HG02759 (cell line): ENCODE measurements around the gene DEDD2.

Experiments
- ATAC-seq: cut with Tn5 transposase; IDR thresholded peaks from one replicate; pipeline ENCODE4 v1.9.1; 2021; ENCODE audit warnings: mild to moderate bottlenecking, moderate library complexity; ENCODE audit not compliant: unreplicated experiment

DEDD2 gene

DNA sequence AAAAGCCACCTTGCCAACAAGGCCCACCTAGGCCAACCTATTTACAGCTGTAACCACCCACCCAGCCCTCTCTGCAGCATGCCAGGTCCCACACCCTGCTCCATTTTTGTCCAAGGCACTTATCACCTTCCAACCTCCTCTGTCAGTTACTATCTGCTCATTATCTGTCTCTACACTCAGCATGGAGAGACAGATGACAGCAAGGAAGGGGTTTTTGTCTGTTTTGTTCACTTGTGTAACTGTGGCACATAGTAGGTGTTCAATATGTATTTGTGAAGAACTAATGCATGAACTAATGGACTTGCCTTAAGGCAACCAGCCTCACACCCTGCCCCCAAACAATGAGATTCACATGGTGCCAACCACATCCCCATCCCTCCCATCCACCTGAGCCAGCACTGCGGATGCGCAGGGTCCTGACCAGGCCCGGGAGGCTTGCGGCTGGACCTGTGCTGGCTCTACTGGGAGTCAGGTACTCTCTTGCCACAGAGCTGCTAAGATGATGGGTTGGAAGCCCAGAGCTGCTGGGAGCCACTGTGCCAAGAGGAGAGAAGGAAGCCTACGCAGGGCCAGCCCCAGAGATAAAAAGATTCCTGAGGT, 17.3 kb downstream of the DEDD2 start:
- no peak for ATAC-seq

DNA sequence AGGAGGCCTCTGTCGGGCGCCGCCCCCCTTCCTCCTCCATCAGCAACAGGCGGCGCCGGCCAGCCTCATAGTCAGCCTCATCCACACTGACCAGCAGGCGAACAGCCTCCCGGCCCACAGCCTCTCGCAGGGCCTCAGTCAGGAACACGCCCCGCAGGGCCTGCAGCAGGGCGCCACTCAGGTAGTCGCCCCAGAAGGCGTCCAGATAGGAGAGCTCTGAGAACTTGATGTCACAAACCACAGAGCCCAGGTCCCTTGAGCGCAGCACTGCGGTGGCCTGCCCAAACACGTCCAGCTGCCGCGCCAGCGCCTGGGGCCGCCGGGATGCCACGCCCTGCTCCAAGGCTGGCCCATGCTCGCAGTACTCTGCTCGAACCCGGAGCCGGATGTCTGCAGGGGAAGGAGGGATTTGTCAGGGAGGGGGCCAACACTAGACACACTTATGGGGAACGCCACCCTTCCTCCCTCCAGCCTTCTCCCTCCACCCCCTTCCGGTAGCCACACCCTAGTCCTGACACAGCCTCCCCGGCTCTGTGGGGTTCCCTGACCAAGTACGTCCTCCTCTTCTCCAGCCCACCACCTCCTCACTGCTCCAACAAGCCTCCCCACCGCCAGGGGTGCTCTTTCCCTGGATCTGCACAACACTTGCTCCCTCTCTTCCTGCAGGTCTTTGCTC, 17.9 kb downstream of the DEDD2 start:
- ATAC-seq, result peak; percentile 35

DNA sequence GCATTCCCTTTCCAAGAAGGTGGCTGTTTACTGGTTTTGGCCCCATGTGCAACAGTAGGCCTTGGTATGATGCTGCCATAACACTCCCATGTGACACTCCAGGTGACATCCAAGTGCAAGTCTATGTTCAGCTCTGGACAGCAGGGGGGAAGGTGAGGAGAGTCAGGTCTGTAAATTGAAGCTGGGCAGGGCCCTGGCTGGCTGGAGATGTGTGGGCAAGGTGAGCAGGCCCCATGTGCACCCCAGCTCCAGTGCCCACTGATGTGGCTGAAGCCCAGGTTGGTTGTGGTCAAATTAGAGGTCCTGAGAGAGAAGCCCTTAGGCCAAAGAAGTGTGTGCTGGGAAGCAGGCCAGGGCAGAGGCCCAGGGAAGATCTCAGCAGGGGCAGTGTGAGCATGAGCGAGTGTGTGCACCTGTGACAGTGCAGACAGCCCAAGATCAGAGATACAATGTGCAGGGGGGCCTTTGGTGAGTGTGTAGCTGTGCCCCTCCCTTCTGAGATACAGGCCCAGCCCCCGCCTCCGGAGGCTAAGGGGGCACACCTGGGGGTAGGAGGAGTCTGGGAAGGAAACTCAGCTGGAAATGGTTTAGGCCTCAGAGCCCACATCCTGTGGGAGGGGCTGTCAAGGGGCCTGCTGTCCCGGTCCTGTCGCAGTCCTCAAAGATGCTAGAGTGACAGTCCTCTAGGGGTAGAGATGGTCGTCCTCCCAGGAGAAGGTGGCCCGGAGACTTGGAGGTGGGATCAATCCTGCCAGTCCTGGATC, 18.6 kb downstream of the DEDD2 start:
- ATAC-seq, result peak; percentile 53

DNA sequence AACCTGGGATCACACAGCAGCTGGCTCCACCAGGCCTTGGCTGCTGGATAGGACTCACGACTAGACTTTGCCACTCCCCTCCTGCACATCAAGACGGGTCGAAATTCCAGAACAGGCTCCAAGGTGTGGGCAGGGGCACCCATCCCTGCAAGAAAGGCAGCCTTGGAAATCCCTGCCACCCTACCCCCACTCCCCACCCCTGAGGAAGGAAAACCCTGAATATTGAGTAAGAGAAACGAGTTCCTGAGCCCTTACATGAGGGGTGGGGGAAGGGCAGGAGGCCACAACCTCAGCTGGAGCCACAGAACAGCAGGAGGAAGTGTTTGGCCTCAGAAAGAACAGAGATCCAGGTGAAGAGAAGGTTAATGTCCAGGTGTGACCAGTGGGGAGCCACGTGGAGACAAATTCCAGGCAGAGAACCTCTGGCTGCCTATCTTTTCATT, 20.1 kb downstream of the DEDD2 start:
- no peak for ATAC-seq

DNA sequence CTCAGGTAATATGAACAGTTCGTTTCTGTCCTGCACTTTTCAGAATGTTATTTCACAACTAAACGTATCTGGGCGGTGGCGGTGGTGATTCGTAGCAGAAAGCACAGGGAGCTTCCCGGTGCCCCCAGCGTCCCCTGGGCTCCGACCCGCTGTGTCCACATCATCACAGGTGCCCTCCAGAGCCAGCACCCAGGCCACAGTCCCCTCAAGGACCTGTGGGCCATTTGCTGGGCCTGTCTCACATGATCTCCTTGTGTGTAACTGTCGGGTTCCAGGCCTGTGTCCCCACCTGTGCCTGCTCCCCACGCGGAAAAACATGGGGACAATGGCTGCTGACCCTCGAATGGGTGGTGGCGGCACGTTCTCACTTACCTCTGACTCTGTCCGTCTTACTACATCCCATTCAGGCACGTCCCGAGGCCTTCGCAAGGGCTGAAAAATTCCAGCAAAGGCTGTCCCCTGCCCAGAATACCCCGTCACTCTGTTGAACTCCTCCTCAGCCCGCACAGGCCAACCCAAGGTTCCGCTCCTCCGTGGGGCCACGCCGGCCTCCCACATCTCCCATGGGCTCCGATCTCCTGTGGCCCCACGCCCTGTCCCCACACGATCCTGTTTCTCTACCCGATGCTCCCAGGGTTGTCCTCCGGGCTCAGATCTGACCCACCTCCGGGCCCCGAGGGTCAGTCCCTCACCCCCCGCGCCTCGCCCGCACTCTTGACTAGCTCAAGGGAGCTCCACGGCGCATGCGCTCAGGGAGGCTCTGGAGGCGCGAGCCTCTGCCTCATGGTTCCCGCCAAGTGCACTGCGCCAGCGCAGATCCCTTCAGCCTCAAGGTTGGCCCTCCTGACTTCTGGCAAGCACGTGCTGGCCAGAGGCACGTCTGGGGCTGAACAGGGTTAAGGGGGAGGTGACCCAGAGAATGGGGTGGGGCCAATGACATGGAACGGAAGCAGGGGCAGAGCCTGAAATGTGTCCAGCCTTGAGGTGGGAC, 21.2 kb downstream of the DEDD2 start:
- no peak for ATAC-seq

DNA sequence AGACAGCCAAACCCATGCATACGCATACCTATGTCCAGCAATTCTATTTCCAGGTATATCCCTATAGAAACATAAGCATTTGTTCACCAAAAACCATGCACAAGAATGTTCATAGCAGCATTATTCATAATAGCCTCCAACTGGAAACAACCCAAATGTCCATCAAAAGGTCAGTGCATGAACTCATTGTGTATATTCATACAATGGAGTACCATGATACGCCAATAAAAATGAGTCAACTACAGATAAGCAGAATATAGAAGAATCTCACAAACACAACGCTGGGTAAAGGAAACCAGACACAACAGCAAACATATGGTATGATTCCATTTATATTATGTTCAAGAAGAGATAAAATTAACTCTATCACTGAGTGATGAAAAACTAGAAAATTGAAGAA, 23.8 kb downstream of the DEDD2 start:
- no peak for ATAC-seq

DNA sequence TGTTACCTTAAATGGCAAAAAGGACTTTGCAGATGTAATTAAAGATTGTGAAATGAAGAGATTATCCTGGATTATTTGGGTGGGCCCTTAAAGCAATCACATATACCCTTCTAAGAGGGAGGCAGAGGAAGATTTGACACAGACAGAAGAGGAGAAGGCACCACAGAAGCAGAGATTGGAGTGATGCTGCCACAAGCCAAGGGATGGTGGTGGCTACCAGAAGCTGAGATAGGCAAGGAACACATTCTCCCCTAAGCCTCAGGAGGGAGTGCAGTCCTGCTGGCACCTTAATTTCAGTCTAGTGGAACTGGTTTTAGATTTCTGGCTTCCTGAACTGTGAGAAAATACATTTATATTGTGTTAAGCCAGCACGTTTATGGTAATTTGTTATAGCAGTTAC, 24.2 kb downstream of the DEDD2 start:
- no peak for ATAC-seq

DNA sequence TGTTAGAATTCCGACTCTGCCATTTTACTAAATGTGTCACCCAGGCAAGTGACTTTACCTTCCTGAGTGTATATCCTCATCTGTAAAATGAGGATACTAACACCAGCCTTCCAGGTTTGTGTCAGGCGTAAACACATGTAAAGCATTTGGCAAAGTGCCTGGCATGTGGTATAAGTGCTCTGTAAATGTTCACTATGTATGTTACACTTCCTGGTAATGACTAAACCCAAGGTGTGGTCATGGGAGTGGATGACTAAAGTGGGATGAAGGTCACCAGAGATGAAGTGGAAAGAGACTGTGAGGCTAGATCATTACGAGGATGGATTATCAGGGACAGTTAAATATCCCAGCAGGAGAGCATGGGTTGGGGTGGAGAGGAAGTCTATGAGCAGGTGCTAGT, 25.6 kb downstream of the DEDD2 start:
- no peak for ATAC-seq

DNA sequence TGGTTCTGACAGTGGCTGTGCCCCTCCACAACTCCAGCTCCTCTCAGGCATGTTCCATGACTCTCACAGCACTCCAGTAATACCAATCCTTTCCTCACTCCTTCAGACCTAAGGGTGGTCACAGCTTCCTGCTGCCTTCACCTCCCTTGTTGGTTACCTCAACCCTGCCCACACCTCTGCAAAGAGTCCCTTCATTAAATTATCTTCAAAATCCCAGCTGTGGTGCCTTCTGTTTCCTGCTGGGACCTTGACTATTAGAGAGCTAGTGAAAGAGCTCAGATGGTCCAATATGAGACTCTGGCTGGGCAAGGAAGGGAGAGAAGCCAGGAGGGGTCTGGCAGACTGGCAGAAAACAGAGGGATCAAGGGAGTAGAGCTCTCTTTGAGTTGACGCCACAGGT, 26.1 kb downstream of the DEDD2 start:
- no peak for ATAC-seq

DNA sequence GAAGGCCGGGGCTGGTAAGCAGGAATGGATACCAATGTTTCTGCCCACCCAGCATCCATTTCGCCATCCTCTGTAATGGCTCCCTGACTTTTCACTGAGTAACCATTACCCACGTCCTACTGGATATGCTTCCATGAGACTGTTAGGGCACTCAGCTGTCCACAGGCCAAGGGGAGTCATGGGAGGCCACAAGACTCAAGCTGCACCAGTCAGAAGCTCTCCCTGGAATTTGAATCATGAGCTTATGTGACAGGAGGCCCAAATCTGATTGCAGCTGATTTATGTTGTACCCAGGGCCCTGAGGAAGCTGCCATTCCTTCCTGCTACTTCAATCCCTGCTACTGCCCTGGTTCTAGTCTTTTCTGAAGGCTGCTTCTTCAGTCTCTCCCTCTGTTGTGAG, 28.3 kb downstream of the DEDD2 start:
- ATAC-seq, result no peak

DNA sequence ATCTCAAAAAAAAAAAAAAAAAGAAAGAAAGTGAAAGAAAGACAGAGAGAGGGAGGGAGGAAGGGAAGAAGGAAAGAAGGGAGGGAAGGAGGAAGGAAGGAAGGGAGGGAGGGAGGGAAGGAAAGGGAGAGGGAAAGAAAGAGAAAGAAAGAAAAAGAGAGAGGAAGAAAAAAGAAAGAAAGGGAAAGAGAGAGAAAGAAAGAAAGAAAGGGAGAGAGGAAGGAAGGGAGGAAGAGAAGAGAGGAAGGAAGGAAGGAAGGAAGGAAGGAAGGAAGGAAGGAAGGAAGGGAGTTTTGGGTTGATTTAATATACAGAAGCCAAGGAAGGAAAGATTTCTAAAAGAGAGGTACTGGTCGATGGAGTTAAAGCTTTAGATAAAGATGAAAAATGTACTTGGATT, 28.8 kb downstream of the DEDD2 start:
- ATAC-seq, result no peak

DNA sequence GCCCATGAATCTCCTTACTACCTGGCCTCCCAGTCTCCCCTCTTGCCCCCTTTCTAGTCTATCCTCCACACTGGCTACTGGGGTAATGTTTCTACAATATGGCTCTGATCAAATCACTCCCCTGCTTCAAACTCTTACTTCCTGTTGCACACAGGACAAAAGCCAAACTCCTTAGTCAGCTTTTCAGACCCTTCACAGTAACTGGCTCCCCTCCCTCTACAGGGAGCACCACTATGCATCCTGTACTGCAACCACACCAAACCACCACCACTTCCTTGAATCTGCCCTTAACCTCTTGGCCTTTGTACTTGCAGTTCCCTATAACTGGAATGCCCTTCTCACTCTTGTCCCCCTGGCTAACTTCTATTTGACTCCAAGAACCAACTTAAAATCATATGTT, 32.2 kb downstream of the DEDD2 start:
- ATAC-seq, result no peak

DNA sequence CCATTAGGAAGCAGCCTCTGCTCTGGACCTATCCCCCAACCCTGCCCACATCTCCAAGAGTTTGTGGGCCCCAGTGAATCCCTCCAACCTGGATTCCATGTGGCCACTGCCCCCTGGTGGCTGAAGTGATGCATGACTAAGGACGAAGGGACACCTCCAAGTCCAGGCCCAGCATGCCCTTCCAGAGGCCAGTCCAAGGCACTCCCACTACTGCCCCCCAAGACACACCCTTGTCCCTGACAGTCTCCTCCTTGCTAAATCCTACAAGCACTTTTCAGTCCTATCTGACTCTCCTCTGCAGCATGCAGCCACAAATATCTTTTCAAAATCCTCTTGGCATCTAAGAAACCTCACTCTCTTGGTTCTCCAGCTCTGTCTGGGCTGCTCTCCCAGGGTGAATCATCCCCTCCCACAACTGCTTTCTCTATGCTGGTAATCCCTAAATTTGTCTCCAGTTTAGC, 33.0 kb downstream of the DEDD2 start:
- ATAC-seq, result no peak

DNA sequence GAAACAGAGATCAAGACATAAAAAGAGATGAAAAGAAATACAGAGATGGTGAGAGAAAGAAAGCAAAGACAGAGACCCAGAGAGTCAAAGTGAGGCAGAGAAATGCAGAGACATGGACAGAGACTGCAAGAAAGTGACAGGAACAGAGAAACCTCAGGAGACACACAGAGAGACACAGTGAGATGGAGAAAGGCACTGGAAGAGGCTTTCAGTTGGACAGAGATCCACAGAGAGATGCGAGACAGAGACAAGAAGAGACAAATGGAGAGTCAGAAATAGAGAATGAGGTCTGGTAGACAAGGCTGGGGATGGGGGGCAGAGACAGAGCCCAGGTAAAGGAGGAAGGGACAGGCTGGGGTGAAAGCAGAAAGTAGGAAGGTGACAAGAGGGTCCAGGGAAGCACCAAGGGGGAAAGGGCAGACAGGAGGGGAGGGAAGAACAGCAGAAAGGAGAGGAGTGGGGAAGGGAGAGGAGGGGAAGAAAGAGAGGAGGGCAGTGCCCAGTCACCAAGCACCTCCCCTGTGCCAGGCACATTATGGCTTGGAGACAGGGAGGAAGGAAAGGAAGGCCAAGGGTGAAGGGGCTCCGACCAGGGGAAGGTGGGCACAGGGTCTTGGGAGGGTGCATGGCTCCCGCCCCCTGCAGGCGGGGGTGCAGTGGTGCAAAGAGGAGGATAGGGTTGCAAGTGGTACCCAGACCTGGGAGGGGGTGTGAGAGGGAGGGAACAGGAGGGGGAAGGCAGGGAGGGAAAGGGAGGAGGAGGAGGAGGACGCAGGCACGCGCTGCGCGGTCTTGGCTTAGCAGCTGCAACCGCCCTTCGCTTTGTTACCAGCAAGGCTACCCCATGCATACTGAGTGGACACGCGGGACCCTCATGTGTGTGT, 38.4 kb downstream of the DEDD2 start:
- ATAC-seq, result no peak

DNA sequence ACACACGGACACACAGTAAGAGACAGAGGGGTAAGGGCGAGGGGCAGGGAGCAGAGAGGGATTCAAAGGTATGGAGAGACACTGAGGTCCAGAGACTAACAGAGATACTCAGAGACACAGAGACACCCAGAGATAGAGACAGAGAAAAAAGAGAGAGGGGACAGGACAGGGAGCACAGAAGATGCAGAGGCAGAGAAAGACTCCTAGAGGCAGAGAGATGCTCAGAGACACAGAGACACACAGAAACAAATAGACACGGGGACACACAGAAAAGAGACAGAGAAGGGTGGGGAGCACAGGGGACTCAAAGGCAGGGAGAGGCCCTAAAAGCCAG, 39.8 kb downstream of the DEDD2 start:
- no peak for ATAC-seq

DNA sequence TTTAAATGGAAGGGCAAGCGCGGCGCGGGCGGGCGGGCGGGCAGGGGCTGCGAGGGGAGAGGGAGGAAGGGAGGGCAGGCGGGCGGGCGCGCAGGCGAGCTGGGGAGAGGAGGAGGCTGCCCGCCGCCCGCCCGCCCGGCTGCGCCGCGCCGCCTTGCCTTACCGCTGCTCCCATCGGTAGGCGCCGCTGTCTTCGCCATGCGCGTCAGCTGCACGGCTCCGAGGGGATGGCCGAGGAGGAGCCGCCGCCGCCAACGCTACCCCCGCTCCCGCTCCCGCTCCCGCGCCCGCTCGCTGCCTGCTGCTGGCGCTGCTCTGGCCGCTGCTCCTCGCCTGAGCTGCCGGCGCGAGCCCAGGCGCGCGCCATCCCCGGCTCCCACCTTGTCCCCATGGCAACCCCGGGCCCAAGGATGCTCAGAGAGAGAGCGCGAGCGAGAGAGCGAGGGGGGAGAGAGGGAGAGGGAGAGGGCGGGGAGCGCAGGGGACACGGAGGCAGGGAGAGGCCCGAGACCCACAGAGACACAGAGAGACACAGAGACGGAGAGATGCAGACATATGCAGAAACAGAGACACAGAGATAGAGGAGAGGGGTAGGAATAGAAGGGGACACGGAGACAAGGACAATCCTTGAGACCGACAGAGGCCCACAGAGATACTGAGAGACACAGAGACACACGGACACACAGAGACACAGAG, 40.3 kb downstream of the DEDD2 start:
- ATAC-seq, result peak; percentile 71

DNA sequence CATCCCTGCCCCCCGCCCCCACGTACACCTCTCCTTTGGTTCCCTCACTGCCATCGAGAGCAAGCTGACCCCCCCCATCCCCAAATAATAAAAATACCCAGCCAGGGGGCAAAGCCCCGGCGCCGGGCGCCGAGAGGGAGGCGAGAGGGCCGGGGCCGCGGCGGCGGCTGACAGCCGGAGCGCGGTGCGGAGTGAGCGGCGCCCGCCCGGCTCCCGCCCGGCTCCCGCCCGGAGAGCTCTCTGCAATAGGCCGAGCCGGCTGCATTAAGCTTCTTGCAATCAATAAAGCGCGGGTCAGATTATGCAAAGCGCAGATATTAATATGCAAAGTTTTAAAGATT, 40.9 kb downstream of the DEDD2 start:
- ATAC-seq, result peak; percentile 13

DNA sequence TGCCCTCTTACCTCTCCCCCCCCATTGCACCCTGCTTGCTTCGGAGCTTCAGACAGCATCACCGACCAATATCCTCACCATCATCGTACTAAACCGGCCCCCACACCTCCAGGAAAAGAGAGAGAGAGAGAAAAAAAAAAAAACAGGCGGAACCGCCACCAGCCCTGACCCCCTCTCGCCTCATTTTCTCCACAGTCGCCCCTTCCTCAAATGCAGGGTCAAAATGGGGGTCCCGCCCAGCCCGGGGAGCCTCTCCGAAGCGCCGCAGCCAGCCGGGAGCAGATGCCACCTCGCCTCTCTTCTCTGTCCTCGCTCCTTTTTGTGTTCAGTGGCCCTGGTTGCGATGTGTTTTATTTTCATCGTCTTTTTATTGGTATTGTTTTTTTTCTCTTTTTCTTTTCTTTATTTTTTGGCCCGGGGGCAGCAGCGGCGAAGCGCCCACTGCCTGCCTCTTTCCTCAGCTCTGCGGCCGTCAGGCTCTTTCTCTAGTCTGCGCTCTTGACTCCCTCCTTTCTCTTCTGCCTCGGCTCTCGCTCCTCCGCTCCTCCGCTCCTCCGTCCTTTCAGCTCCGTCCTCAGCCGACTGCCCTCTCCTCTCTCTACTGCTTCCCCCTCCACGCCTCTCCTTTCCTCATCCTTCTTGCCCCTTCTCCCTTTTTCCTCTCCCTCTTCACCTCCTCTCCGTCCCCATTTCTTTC, 41.4 kb downstream of the DEDD2 start:
- no peak for ATAC-seq
